ENCODE measurements around the gene HLTF.

DNA sequence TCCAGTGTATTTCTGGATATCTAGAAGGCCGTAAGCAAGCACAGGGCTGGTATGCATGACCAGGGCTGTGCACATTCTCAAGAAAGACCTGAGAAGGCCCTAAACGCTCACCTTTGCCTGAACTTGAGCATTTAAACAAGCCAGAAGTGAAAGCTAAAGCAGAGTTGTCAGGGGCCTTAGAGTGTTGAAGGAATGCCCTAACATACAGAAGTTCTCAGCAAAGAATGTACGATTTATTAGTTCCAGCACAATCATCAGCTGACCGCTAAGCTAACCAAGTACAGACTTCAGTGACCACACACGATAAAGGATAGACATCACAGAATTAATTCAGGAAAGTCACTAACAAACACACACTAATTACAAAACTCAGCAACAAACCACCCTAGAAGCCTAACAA lies 8.7 kb downstream of the HLTF start:
- TF ChIP-seq POLR2AphosphoS5 (IDR thresholded peaks at IDR 0.05; ENCODE audit: low read depth, low read length) (no peak), POLR2A (IDR thresholded peaks at IDR 0.05; ENCODE audit: low read depth, low read length) (no peak)

All from GM12892 (cell line).